BE2C (cell line): Measurements from ENCODE around the gene TCF3.
A peak's percentile ranks its signal among the peaks of the same experiment; 100 is the strongest.

ENCODE experiments used
- DNase-seq: peaks from one replicate; pipeline ENCODE4 v3.0.0-alpha.2; 2020
- H3K27me3 ChIP-seq: fragments of 250-450 bp; sonication (Bioruptor Pico); 2 replicates; pipeline ENCODE4 v1.5.1; 2020; ENCODE audit warnings: mild to moderate bottlenecking
- H3K36me3 ChIP-seq: fragments of 250-450 bp; sonication (Bioruptor Pico); 2 replicates; pipeline ENCODE4 v1.5.1; 2020; ENCODE audit warnings: mild to moderate bottlenecking
- H3K4me1 ChIP-seq: fragments of 250-450 bp; sonication (Bioruptor Pico); 2 replicates; pipeline ENCODE4 v1.5.1; 2020
- H3K4me3 ChIP-seq: 2 replicates; pipeline ENCODE4 v1.5.1; 2011; ENCODE audit warnings: low read depth, low read length
- H3K9me3 ChIP-seq: fragments of 250-450 bp; sonication (Bioruptor Pico); 2 replicates; pipeline ENCODE4 v1.5.1; 2020
- CTCF ChIP-seq: IDR thresholded peaks from 2 replicates; pipeline ENCODE4 v1.5.1; 2012; ENCODE audit warnings: mild to moderate bottlenecking, low read depth, low read length

TCF3 gene

GRCh38 chr19:1680976-1681375, 28.6 kb upstream of the TCF3 start:
- Histone ChIP-seq H3K27me3 (peaks cover 77% of the 10 kb centered on the region), H3K4me1 (no peaks in the 10 kb centered on the region), H3K4me3 (no peak overlapping the region), H3K36me3 (no peaks in the 10 kb centered on the region), H3K9me3 (no peaks in the 10 kb centered on the region)
- DNase-seq, result no peak
- no peak for TF ChIP-seq CTCF

GRCh38 chr19:1678073-1678472, 25.7 kb upstream of the TCF3 start:
- H3K27me3 ChIP-seq, result peaks cover 52% of the 10 kb centered on the region
- TF ChIP-seq CTCF, result no peak
- no peak overlapping the region for H3K4me3 ChIP-seq
- no peaks in the 10 kb centered on the region for H3K9me3 ChIP-seq
- H3K4me1 ChIP-seq, result no peaks in the 10 kb centered on the region
- DNase-seq, result no peak
- H3K36me3 ChIP-seq, result no peaks in the 10 kb centered on the region

- no peaks in the 10 kb centered on the region for H3K9me3 ChIP-seq
- H3K27me3 ChIP-seq, result peaks cover 43% of the 10 kb centered on the region
- no peak for DNase-seq
- H3K36me3 ChIP-seq, result no peaks in the 10 kb centered on the region
- no peaks in the 10 kb centered on the region for H3K4me1 ChIP-seq
- TF ChIP-seq CTCF, result no peak
- H3K4me3 ChIP-seq, result no peak overlapping the region
Measured at GRCh38 chr19:1676351-1677266, 24.2 kb upstream of the TCF3 start.

- no peak for TF ChIP-seq CTCF
- Histone ChIP-seq H3K27me3 (peaks cover 41% of the 10 kb centered on the region), H3K9me3 (no peaks in the 10 kb centered on the region), H3K4me3 (peak overlapping the region; percentile 29), H3K36me3 (no peaks in the 10 kb centered on the region), H3K4me1 (no peaks in the 10 kb centered on the region)
- DNase-seq, result peak; percentile 67
Measured at GRCh38 chr19:1675633-1676350, 23.4 kb upstream of the TCF3 start.

GRCh38 chr19:1674293-1674679, 21.9 kb upstream of the TCF3 start:
- TF ChIP-seq CTCF, result no peak
- Histone ChIP-seq H3K4me1 (no peaks in the 10 kb centered on the region), H3K4me3 (no peak overlapping the region), H3K36me3 (no peaks in the 10 kb centered on the region), H3K9me3 (no peaks in the 10 kb centered on the region), H3K27me3 (peaks cover 37% of the 10 kb centered on the region)
- DNase-seq, result no peak
